Islet of Langerhans (tissue), 1 donor: ENCODE data around the gene RAP1A.
"Not testable (repeated sequence)": the region's sequence is repeated elsewhere in the genome, so short reads cannot be mapped to it uniquely, and the experiment has no call there.

Source experiments
- FAIRE-seq: peaks from one replicate; lab custom pipeline; 2011; peaks lifted over from hg19 to GRCh38; lab: Jason Lieb, UNC

Gene RAP1A

GRCh38 chr1:111669268-111669667, 49.7 kb downstream of the RAP1A start:
- no peak for FAIRE-seq

DNA sequence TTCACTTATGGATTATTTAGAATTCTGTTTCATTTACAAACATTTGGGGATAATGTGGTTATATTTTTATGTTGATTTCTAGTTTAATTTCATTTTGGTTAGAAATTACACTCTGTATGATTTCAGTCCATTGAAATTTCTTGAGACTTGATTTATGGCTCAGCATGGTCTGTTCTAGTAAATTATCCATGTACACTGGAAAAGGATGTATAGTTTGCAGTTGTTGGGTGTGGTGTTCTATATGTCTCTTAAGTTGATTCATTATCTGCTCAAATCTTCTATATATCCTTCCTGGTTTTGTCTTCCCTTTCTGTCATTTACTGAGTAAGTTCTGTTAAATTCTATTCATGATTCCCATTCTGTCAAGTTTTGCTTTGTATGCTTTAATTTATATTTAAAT, 52.3 kb downstream of the RAP1A start:
- FAIRE-seq = no peak

GRCh38 chr1:111672331-111672730, 52.7 kb downstream of the RAP1A start:
- FAIRE-seq = no peak

DNA sequence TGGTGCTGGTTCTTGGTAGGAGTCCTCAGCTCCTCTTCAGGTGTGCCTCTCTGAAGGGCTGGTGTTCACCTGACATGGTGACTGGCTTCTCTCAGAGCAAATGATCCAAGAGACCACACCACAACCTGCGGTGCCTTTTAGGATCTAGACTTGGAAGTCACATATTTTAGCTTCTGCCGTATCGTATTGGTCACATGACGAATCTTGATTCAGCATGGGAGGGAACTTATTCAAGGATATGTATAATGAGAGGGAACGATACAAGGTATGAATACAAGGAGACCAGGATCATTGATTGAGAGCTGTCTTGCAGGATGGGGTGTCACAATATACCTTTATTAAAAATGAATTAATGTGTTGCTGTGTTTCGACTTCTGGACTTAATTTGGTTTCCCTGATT, 58.0 kb downstream of the RAP1A start:
- no peak for FAIRE-seq

- no peak for FAIRE-seq
Measured at GRCh38 chr1:111679541-111679940, 60.0 kb downstream of the RAP1A start.

GRCh38 chr1:111680212-111680800, 60.7 kb downstream of the RAP1A start:
- FAIRE-seq = not testable (repeated sequence)

DNA sequence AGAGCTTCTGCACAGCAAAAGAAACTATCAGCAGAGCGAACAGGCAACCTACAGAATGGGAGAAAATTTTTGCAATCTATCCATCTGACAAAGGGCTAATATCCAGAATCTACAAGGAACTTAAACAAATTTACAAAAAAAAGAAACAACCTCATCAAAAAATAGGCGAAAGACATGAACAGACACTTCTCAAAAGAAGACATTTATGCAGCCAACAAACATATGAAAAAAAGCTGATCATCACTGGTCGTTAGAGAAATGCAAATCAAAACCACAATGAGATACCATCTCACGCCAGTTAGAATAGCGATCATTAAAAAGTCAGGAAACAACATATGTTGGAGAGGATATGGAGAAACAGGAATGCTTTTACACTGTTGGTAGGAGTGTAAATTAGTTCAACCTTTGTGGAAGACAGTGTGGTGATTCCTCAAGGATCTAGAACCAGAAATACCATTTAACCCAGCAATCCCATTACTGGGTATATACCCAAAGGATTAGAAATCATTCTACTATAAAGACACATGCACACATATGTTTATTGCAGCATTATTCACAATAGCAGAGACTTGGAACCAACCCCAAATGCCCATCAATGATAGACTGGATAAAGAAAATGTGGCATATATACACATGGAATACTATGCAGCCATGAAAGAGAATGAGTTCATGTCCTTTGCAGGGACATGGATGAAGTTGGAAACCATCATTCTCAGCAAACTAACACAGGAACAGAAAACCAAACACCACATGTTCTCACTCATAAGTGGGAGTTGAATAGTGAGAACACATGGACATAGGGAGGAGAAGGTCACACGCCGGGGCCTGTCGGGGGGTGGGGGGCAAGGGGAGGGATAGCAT, 65.9 kb downstream of the RAP1A start:
- not testable (repeated sequence) for FAIRE-seq

DNA sequence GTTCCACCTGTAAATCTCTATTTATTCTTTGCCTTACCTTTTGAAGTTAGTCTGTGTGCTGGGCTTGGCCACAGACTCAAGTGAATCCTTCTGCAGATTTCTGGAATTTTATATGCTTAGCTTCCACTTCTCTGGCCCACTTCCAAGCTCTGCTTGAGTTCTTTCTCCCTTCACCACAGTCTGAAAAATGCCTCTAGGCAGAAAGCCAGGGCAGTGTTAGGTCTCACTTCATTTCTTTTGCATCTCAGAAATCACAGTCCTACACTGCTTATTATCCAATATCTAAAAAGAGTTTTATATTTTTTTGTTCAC, 70.7 kb downstream of the RAP1A start:
- no peak for FAIRE-seq

GRCh38 chr1:111691886-111692285, 72.3 kb downstream of the RAP1A start:
- no peak for FAIRE-seq

- FAIRE-seq = no peak
Measured at GRCh38 chr1:111695801-111696200, 76.2 kb downstream of the RAP1A start.

DNA sequence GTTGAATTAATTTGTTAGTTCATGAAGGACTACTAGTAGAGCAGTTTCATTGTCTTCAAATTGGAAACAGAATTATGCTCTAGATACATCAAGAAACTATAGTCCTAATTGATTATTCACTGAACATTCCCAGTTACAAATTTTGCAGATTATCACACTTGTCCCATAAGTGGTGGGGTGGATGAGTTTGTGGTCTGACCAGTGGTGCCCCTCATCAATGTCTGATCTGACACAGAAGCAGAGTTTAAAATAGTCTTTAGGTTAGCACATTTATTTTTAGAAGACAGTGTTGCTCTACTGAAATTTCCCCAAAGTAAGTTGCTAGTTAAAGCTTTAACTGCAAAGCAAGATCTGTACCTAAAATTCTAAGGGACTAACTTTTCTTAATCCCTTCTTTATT, 76.7 kb downstream of the RAP1A start:
- no peak for FAIRE-seq

- no peak for FAIRE-seq
Measured at GRCh38 chr1:111699268-111699667, 79.7 kb downstream of the RAP1A start.

GRCh38 chr1:111702504-111703050, 83.0 kb downstream of the RAP1A start:
- FAIRE-seq = no peak

DNA sequence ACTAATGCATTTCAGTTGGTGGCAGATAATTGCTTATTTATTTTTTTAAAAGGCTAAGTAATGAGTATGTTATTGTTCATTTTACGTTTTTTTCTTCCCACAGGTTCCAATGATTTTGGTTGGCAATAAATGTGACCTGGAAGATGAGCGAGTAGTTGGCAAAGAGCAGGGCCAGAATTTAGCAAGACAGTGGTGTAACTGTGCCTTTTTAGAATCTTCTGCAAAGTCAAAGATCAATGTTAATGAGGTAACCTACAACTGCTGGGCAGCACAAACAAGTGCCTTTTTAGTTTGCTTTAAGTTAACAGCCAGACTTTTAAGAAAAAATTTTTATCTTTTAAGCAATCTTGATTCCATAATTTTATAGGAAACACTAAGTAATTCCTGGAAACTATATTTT, 84.7 kb downstream of the RAP1A start:
- FAIRE-seq = no peak

DNA sequence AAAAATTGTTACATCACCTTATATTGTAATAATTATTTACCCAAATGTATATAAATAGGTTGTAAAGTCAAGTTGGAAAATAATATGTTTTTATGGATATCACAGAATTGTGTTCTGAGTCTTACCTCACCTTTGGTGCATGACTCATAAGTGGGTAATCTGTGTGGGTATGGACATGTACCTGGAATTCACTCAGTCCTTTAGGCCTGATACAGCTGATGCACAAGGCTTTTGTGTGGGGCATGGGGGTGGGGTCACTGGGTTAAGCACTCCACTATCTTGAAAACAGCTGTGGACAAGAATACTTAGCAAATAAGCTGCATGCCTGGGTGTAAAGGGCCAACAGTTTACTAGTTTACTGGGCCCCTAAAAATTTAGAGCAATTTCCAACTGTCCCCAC, 85.2 kb downstream of the RAP1A start:
- no peak for FAIRE-seq

GRCh38 chr1:111705841-111706240, 86.3 kb downstream of the RAP1A start:
- FAIRE-seq = no peak

DNA sequence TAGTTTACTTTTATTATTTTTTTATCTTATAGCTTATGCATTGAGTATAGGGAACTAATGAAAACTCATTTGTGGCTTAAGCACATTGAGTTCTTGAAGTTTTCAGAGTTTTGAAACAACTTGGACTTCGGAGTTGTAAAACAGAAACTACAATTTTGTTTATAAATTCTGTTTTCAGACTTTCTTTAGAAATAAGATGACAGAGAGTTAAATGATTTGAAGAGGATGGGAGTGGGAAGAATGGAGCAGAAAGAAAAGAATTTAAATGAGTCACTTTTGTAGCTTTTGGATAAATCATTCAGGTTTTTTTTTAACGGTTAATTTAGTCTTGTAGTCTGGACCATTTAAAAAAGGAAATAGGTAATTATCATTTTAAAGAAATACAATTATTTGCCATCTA, 87.3 kb downstream of the RAP1A start:
- no peak for FAIRE-seq

DNA sequence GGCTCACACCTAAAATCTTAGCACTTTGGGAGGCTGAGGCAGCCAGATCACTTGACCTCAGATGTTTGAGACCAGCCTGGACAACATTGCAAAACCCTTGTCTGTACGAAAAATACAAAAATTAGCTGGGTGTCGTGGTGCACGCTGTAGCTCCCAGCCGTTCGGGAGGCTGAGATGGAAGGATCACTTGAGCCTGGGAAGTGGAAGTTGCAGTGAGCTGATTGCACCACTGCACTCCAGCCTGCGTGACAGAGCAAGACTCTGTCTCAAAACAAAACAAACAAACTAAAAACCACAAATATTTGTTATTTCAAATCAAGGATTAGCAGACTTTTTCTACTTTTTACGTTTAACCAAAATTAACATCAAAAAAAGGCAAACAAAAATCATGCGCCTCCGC, 88.3 kb downstream of the RAP1A start:
- FAIRE-seq = no peak

DNA sequence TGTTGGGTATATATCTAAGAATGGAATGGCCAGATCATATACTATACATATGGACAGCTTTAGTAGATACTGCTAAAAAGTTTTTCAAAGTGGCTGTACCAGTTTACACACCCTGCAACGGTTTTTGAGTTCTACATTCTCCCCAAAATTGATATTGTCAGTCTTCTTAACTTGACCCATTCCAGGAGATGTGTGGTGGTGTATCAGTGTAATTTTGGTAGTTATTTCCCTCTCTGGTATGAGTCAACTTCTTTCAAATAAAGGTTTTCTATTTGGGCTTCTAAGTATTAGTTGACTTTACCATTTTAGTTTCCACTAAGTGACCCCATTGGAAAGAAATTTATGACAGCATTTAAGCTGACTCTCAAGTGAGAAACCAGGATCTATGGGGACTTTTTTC, 90.4 kb downstream of the RAP1A start:
- FAIRE-seq = no peak

GRCh38 chr1:111716333-111716732, 96.7 kb downstream of the RAP1A start:
- FAIRE-seq = no peak

- FAIRE-seq = no peak
Measured at GRCh38 chr1:111717450-111717849, 97.9 kb downstream of the RAP1A start.

DNA sequence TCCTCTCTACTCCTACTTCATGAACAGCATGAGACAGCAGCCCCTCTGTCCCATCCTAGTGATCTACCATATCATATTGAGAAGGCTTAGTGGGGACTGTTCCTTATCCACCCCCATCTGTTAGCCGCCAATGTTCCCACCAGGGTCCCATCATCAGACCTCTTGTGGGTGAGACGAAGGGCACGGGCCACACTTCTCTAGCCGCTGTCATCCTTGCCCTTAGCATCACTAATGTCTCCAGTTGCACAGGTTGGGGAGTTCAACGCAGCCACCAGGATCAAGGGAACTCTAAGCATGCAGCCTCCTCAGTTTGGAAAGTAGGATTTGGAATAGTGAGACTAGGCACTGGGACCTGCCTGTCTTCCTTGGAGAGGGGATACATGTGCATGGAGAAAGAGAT, 99.5 kb downstream of the RAP1A start:
- no peak for FAIRE-seq

DNA sequence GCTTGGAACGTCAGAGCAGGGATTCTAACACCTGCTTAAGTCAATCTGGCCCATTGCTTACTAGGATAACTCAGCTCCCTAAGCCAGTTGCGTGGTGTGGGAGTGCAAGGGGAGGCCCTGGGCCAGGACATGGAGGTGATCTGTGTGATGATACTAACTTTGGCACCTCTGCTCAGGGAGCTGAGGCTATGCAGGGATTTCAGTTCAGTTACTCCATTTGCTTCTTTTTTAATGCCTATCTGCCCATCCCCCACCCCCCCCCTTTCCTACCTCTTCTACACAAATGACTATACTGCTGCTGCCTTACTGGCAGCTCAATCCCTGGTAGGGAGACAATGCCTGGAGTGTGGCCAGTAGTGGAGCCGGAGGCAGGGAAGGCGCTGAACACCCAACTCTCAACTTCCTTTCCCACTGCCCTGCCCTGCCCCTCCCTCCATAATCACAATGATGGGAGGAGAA, 100.1 kb downstream of the RAP1A start:
- FAIRE-seq = no peak
